Measurements from ENCODE around the gene SLX4.

SLX4 gene

DNA sequence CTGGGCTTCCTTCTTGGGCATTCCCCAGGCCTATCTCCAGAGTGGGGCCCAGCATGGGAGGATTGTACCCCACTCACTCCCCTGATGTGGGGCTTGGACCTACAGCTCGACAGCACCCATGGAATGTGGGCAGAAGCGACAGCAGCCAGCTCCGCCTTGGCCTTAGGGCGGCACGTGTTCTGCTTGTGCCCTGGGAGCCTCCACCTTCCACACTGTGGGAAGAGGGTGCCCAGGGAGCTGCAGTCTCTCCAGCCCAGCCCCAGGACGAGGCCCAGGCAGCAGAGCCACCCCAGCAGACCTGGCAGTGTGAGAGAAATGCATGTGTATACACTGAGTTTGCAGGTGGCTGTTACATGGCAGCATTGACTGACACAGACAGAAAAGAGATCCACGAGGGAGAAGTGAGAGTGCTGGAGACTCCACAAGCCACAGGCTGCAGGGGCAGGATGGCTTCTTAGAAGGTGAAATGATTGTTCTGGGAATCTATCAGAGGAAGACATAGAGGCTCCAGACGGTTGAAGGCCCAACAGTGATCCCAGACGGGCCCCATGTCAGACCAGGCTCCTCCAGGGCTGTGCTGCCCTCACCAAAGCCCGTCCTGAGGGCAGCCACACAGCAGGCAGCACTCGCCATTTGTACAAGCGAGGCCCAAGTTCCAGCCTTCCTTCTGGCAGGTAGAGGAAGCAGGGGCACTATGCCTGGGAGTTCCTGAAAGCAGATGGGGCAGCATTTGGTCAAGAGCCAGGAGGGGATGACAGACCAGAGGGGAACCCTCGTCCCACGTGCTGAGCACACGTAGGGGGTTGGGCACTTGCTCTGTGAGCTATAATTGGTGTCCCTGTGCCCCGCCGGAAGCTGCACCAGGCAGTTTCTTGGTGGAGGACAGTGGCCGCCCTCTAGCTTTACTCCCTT lies 40.3 kb upstream of the SLX4 start:
- H3K4me1 ChIP-seq (ENCODE audit: control insufficient read depth, insufficient read depth, low read length): peaks cover 7% of the 10 kb centered on the region
- no peak for DNase-seq (ENCODE audit: low read depth, low spot score)
- no peak overlapping the region for H3K4me3 ChIP-seq (ENCODE audit: low read length)
- no peaks in the 10 kb centered on the region for H3K27me3 ChIP-seq (ENCODE audit: control insufficient read depth, insufficient read depth, low read length)
- no peak overlapping the region for H3K27ac ChIP-seq (ENCODE audit: low read length)
- peaks cover 16% of the 10 kb centered on the region for H3K36me3 ChIP-seq (ENCODE audit: control insufficient read depth, insufficient read depth, low read length)
- WGBS (ENCODE audit: insufficient coverage, insufficient read length): no CpG with 5 or more reads among the region's 18 CpGs
- no peaks in the 10 kb centered on the region for H3K9me3 ChIP-seq (ENCODE audit: control insufficient read depth, insufficient read depth, low read length)

- H3K27me3 ChIP-seq (ENCODE audit: control insufficient read depth, insufficient read depth, low read length): no peaks in the 10 kb centered on the region
- H3K4me3 ChIP-seq (ENCODE audit: low read length): no peak overlapping the region
- no CpG with 5 or more reads among the region's 13 CpGs for WGBS (ENCODE audit: insufficient coverage, insufficient read length)
- H3K9me3 ChIP-seq (ENCODE audit: control insufficient read depth, insufficient read depth, low read length): no peaks in the 10 kb centered on the region
- H3K36me3 ChIP-seq (ENCODE audit: control insufficient read depth, insufficient read depth, low read length): peaks cover 9% of the 10 kb centered on the region
- no peak for DNase-seq (ENCODE audit: low read depth, low spot score)
- peaks cover 10% of the 10 kb centered on the region for H3K4me1 ChIP-seq (ENCODE audit: control insufficient read depth, insufficient read depth, low read length)
- no peak overlapping the region for H3K27ac ChIP-seq (ENCODE audit: low read length)
Measured at GRCh38 chr16:3650631-3651265, 39.3 kb upstream of the SLX4 start.

- H3K9me3 ChIP-seq (ENCODE audit: control insufficient read depth, insufficient read depth, low read length): no peaks in the 10 kb centered on the region
- no peaks in the 10 kb centered on the region for H3K27me3 ChIP-seq (ENCODE audit: control insufficient read depth, insufficient read depth, low read length)
- H3K36me3 ChIP-seq (ENCODE audit: control insufficient read depth, insufficient read depth, low read length): peaks cover 2% of the 10 kb centered on the region
- no peak overlapping the region for H3K4me3 ChIP-seq (ENCODE audit: low read length)
- H3K27ac ChIP-seq (ENCODE audit: low read length): no peak overlapping the region
- no CpG with 5 or more reads among the region's 15 CpGs for WGBS (ENCODE audit: insufficient coverage, insufficient read length)
- DNase-seq (ENCODE audit: low read depth, low spot score): no peak
- H3K4me1 ChIP-seq (ENCODE audit: control insufficient read depth, insufficient read depth, low read length): peaks cover 10% of the 10 kb centered on the region
Measured at GRCh38 chr16:3646348-3646920, 35.0 kb upstream of the SLX4 start.

DNA sequence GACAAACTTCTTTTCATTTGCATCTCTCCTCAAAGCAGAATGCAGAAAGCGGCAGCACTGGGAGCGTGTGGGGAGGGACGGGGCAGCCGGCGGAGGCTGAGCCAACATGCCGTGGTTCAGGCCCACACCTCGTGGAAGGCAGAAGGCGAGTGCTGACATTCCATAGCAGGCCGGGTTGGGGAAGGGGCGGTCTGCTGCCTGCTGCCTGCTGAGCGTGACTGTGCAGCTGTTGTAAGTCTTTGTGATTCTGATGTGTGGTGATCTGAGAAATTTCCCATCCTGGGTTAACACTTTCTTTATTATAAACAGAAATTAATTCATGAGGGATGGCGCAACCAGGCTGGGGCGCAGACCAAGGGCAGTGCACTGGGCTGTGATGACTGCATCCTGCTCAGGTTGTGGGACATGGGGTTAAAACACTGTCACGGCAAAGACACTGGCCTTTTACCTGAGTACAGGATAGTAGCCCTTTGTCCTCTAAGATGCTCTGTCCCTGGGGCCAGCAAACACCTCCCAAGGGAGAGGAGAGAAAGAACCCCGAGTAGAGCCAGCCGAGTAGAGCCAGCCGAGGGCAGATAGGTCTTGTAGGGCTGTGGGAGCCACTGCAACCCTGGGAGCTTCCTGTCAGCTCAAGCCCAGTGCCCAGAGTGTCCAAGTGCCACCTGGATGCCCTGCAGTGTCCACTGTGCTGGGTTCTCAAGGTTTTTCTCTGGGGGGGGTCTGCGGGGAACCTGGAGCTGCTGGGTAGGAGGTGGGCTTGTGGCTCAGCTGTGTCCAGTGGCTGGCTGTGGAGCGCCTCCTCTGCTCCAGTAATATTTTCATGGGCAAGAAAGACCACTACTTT lies 34.3 kb upstream of the SLX4 start:
- no peaks in the 10 kb centered on the region for H3K27me3 ChIP-seq (ENCODE audit: control insufficient read depth, insufficient read depth, low read length)
- H3K9me3 ChIP-seq (ENCODE audit: control insufficient read depth, insufficient read depth, low read length): no peaks in the 10 kb centered on the region
- no peak overlapping the region for H3K27ac ChIP-seq (ENCODE audit: low read length)
- peaks cover 12% of the 10 kb centered on the region for H3K4me1 ChIP-seq (ENCODE audit: control insufficient read depth, insufficient read depth, low read length)
- DNase-seq (ENCODE audit: low read depth, low spot score): peak; percentile 45
- no CpG with 5 or more reads among the region's 19 CpGs for WGBS (ENCODE audit: insufficient coverage, insufficient read length)
- H3K4me3 ChIP-seq (ENCODE audit: low read length): no peak overlapping the region
- peaks cover 2% of the 10 kb centered on the region for H3K36me3 ChIP-seq (ENCODE audit: control insufficient read depth, insufficient read depth, low read length)

GRCh38 chr16:3645108-3645503 lies 33.7 kb upstream of the SLX4 start:
- Histone ChIP-seq H3K9me3 (ENCODE audit: control insufficient read depth, insufficient read depth, low read length) (no peaks in the 10 kb centered on the region), H3K4me3 (ENCODE audit: low read length) (no peak overlapping the region), H3K27ac (ENCODE audit: low read length) (no peak overlapping the region), H3K4me1 (ENCODE audit: control insufficient read depth, insufficient read depth, low read length) (peaks cover 12% of the 10 kb centered on the region), H3K27me3 (ENCODE audit: control insufficient read depth, insufficient read depth, low read length) (no peaks in the 10 kb centered on the region), H3K36me3 (ENCODE audit: control insufficient read depth, insufficient read depth, low read length) (peaks cover 2% of the 10 kb centered on the region; the same call in 1 of the 2 replicates)
- no peak for DNase-seq (ENCODE audit: low read depth, low spot score)
- no CpG with 5 or more reads among the region's 6 CpGs for WGBS (ENCODE audit: insufficient coverage, insufficient read length)

DNA sequence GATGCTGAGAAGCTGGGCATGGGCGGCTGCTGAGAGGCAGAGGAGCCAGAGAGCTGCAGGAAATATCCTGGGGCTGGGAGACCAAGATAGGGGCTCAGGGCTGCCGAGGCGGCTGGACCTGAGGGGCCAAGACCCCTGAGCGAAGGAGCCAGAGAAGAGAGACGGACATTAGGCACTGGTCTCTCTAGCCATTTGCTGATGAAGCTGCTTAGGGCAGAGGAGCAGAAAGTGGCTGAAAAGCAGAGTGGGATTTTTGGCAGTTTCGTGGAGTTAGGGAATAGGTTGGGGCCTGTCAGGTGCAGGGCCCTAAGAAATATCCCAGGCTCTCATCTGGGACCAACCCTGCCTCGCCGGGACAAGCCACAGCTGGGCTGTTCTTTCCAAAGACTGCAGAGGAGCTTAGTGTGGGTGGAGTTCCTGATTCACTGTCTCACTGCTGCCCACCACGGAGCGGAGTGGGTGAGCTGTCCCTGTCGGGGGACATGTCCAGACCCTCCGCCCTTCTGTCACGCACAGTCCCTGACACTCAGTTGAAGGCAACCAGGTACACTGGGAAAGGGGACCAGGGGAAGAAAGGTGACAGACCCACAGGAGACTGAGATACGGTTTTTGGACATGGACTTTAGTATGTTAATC lies 31.8 kb upstream of the SLX4 start:
- Histone ChIP-seq H3K9me3 (ENCODE audit: control insufficient read depth, insufficient read depth, low read length) (no peaks in the 10 kb centered on the region), H3K27me3 (ENCODE audit: control insufficient read depth, insufficient read depth, low read length) (no peaks in the 10 kb centered on the region), H3K27ac (ENCODE audit: low read length) (no peak overlapping the region), H3K4me1 (ENCODE audit: control insufficient read depth, insufficient read depth, low read length) (peaks cover 12% of the 10 kb centered on the region), H3K4me3 (ENCODE audit: low read length) (no peak overlapping the region), H3K36me3 (ENCODE audit: control insufficient read depth, insufficient read depth, low read length) (peaks cover 2% of the 10 kb centered on the region; the same call in 1 of the 2 replicates)
- DNase-seq (ENCODE audit: low read depth, low spot score): no peak
- WGBS (ENCODE audit: insufficient coverage, insufficient read length): no CpG with 5 or more reads among the region's 14 CpGs

DNA sequence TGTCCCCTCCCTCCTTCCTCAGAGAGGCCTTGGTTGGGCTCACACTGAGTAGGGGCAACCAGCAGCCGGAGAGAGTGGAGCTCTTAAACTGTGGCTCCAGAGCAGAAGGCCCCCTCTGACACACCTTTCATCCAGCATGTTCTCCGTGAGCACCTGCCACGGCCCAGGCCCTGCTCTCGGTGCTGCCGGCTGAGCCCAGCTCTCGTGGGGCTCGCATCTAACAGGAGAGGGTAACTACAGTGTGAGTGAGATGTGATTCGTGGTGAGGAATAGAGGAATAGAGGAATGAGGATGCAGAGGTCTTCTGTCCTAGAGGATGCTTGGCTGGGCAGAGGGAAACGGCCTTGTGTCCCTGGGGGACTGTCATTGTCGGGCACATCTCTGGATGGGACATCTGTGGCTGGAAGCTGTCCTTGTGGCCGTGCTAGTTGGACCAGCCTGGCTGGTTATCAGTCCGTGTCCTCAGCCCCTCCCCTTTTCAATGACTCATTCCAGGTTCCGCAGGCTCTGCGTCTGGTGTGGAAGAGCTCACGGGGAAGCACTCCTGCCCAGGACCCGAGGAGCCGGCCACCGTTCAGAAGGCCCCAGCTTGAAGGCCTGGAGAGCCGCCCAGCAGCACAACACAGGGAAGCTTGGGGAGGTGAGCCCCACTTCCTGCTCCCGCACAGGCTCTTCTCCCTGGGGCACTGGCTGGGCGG lies 31.1 kb upstream of the SLX4 start:
- Histone ChIP-seq H3K27ac (ENCODE audit: low read length) (no peak overlapping the region), H3K27me3 (ENCODE audit: control insufficient read depth, insufficient read depth, low read length) (no peaks in the 10 kb centered on the region), H3K4me1 (ENCODE audit: control insufficient read depth, insufficient read depth, low read length) (peaks cover 12% of the 10 kb centered on the region), H3K36me3 (ENCODE audit: control insufficient read depth, insufficient read depth, low read length) (peaks cover 2% of the 10 kb centered on the region; the same call in 1 of the 2 replicates), H3K9me3 (ENCODE audit: control insufficient read depth, insufficient read depth, low read length) (no peaks in the 10 kb centered on the region), H3K4me3 (ENCODE audit: low read length) (no peak overlapping the region)
- DNase-seq (ENCODE audit: low read depth, low spot score): no peak
- no CpG with 5 or more reads among the region's 21 CpGs for WGBS (ENCODE audit: insufficient coverage, insufficient read length)

GRCh38 chr16:3641801-3642396 lies 30.5 kb upstream of the SLX4 start:
- no peak for DNase-seq (ENCODE audit: low read depth, low spot score)
- no peak overlapping the region for H3K4me3 ChIP-seq (ENCODE audit: low read length)
- H3K36me3 ChIP-seq (ENCODE audit: control insufficient read depth, insufficient read depth, low read length): peaks cover 2% of the 10 kb centered on the region; the same call in 1 of the 2 replicates
- H3K27ac ChIP-seq (ENCODE audit: low read length): no peak overlapping the region
- no CpG with 5 or more reads among the region's 9 CpGs for WGBS (ENCODE audit: insufficient coverage, insufficient read length)
- H3K4me1 ChIP-seq (ENCODE audit: control insufficient read depth, insufficient read depth, low read length): peaks cover 12% of the 10 kb centered on the region
- no peaks in the 10 kb centered on the region for H3K27me3 ChIP-seq (ENCODE audit: control insufficient read depth, insufficient read depth, low read length)
- no peaks in the 10 kb centered on the region for H3K9me3 ChIP-seq (ENCODE audit: control insufficient read depth, insufficient read depth, low read length)

Data from iPS DF 6.9 (cell line).